ENCODE results near the gene FRMPD4. TPM values are rescaled to one million over a fixed set of nuclear protein-coding genes. Genes with fewer than 3 reads are reported as not detected.

FRMPD4 gene
- total and polyA plus RNA-seq, 12 donors, result under 0.01 to 0.06 (median 0.02) TPM; not detected in 7

- Histone ChIP-seq H3K4me3 (no peak overlapping the region), H3K27ac (no peak overlapping the region), H3K4me1 (replicated peaks in 1 of 2) (no peaks in the 10 kb centered on the region), H3K36me3 (replicated peaks in 1 of 2) (no peaks in the 10 kb centered on the region), H3K9me3 (replicated peaks in 1 of 3) (no peaks in the 10 kb centered on the region), H3K27me3 (no peaks in the 10 kb centered on the region)
- WGBS, 4 donors, result 41 to 80% (median 49%) methylated on average over 3 of the region's 3 CpGs
- no peak for TF ChIP-seq POLR2A (IDR thresholded peaks at IDR 0.05)
- TF ChIP-seq CTCF (IDR thresholded peaks at IDR 0.05), result no peak
- intact Hi-C loops (cut with DNase I), result no loop called here
- DNase-seq, result no peak
Measured at GRCh38 chrX:12580548-12580947, 442.3 kb downstream of the FRMPD4 start.

- TF ChIP-seq POLR2A (IDR thresholded peaks at IDR 0.05), result no peak
- TF ChIP-seq CTCF (IDR thresholded peaks at IDR 0.05), result no peak
- intact Hi-C loops (cut with DNase I), result no loop called here
Measured at GRCh38 chrX:12581546-12581945, 443.3 kb downstream of the FRMPD4 start.

GRCh38 chrX:12582649-12583048 is 444.4 kb downstream of the FRMPD4 start:
- TF ChIP-seq POLR2A (IDR thresholded peaks at IDR 0.05) (no peak), CTCF (IDR thresholded peaks at IDR 0.05) (no peak)
- DNase-seq, result no peak
- Histone ChIP-seq H3K27ac (no peak overlapping the region), H3K4me1 (replicated peaks in 1 of 2) (no peaks in the 10 kb centered on the region), H3K4me3 (no peak overlapping the region), H3K9me3 (replicated peaks in 1 of 3) (no peaks in the 10 kb centered on the region), H3K27me3 (no peaks in the 10 kb centered on the region), H3K36me3 (replicated peaks in 1 of 2) (no peaks in the 10 kb centered on the region)
- 50 to 70% (median 66%) methylated on average over 4 of the region's 4 CpGs for WGBS, 4 donors
- intact Hi-C loops (cut with DNase I), result no loop called here

More at GRCh38 chrX:12581546-12581945, 443.3 kb downstream of the FRMPD4 start:
- Histone ChIP-seq H3K27ac (no peak overlapping the region), H3K27me3 (no peaks in the 10 kb centered on the region), H3K4me3 (no peak overlapping the region), H3K9me3 (replicated peaks in 1 of 3) (no peaks in the 10 kb centered on the region), H3K36me3 (replicated peaks in 1 of 2) (no peaks in the 10 kb centered on the region), H3K4me1 (replicated peaks in 1 of 2) (no peaks in the 10 kb centered on the region)
- 61 to 68% (median 68%) methylated on average over 4 of the region's 4 CpGs for WGBS, 4 donors
- DNase-seq, result no peak

GRCh38 chrX:12583543-12583942 is 445.3 kb downstream of the FRMPD4 start:
- H3K27ac ChIP-seq, result no peak overlapping the region
- H3K27me3 ChIP-seq, result peaks cover 6% of the 10 kb centered on the region
- no peaks in the 10 kb centered on the region for H3K36me3 ChIP-seq (replicated peaks in 1 of 2)
- no peak overlapping the region for H3K4me3 ChIP-seq
- H3K9me3 ChIP-seq (replicated peaks in 1 of 3), result no peaks in the 10 kb centered on the region
- intact Hi-C loops (cut with DNase I), result no loop called here
- DNase-seq, result no peak
- WGBS, 4 donors, result 59 to 90% (median 86%) methylated on average over 3 to 25 of the region's 25 CpGs
- TF ChIP-seq POLR2A (IDR thresholded peaks at IDR 0.05) (no peak), CTCF (IDR thresholded peaks at IDR 0.05) (no peak)
- H3K4me1 ChIP-seq (replicated peaks in 1 of 2), result no peaks in the 10 kb centered on the region

Measured in adrenal gland (tissue), 12 donors.